PC-3 (cell line): ENCODE data around the gene CACNA1B.

ENCODE experiments used
- EZH2 ChIP-seq: fragments of 300-600 bp; sonication (generic); IDR thresholded peaks from one replicate; pipeline ENCODE4 v1.6.1; 2017; ENCODE audit warnings: antibody characterized with exemption, mild to moderate bottlenecking, low read length; ENCODE audit not compliant: unreplicated experiment
- EZH2phosphoT487 ChIP-seq: fragments of 300-600 bp; sonication (generic); IDR thresholded peaks from 2 replicates; pipeline ENCODE4 v1.6.1; 2018; ENCODE audit warnings: mild to moderate bottlenecking, antibody characterized with exemption, low read length, borderline replicate concordance
- TF ChIP-seq, protein P1 (sequence below): fragments of 300-600 bp; sonication (generic); conservative IDR thresholded peaks from 2 replicates; pipeline ENCODE4 v1.5.1; 2017; ENCODE audit warnings: antibody characterized with exemption, low read depth, mild to moderate bottlenecking, low read length

DNA sequence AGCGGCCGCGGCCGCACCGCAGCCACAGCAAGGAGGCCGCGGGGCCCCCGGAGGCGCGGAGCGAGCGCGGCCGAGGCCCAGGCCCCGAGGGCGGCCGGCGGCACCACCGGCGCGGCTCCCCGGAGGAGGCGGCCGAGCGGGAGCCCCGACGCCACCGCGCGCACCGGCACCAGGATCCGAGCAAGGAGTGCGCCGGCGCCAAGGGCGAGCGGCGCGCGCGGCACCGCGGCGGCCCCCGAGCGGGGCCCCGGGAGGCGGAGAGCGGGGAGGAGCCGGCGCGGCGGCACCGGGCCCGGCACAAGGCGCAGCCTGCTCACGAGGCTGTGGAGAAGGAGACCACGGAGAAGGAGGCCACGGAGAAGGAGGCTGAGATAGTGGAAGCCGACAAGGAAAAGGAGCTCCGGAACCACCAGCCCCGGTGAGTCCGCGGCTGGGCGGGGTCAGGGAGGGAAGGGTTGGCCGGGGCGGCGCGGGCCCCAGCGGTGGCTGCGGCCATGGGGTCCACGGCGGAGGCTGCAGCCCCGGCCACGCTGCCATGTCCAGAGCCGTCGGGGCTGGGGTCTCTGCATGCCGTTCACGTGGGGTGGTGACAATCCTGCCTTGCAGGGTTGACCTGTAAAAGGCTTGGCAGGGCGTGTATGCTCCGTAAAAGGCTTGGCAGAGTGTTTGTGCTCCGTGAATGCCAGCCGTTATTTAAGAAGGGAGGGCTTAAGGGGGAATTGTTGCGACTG, 146.0 kb downstream of the CACNA1B start:
- TF ChIP-seq, protein P1, sequence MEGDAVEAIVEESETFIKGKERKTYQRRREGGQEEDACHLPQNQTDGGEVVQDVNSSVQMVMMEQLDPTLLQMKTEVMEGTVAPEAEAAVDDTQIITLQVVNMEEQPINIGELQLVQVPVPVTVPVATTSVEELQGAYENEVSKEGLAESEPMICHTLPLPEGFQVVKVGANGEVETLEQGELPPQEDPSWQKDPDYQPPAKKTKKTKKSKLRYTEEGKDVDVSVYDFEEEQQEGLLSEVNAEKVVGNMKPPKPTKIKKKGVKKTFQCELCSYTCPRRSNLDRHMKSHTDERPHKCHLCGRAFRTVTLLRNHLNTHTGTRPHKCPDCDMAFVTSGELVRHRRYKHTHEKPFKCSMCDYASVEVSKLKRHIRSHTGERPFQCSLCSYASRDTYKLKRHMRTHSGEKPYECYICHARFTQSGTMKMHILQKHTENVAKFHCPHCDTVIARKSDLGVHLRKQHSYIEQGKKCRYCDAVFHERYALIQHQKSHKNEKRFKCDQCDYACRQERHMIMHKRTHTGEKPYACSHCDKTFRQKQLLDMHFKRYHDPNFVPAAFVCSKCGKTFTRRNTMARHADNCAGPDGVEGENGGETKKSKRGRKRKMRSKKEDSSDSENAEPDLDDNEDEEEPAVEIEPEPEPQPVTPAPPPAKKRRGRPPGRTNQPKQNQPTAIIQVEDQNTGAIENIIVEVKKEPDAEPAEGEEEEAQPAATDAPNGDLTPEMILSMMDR: no peak
- no peak for TF ChIP-seq EZH2
- no peak for TF ChIP-seq EZH2phosphoT487
